ENCODE results near the gene PFKM.

PFKM gene

GRCh38 chr12:48132826-48133225 lies 13.7 kb downstream of the PFKM start:
- H2AFZ ChIP-seq, result no peak overlapping the region
- no peak overlapping the region for H3K4me3 ChIP-seq (ENCODE audit: low read depth, low read length)
- H3K27me3 ChIP-seq (ENCODE audit: control insufficient read depth, insufficient read depth, low read length), result no peaks in the 10 kb centered on the region
- H3K27ac ChIP-seq, result no peak overlapping the region
- no peaks in the 10 kb centered on the region for H3K36me3 ChIP-seq (ENCODE audit: control insufficient read depth, insufficient read depth, low read length)
- no peak overlapping the region for H3K9ac ChIP-seq
- H3K79me2 ChIP-seq, result no peaks in the 10 kb centered on the region
- TF ChIP-seq CTCF (IDR thresholded peaks at IDR 0.05), result no peak
- no peaks in the 10 kb centered on the region for H3K4me1 ChIP-seq
- H3K9me3 ChIP-seq (ENCODE audit: control insufficient read depth, low read length), result no peaks in the 10 kb centered on the region
- no peak overlapping the region for H3K4me2 ChIP-seq (ENCODE audit: low read length)

GRCh38 chr12:48135027-48135426 lies 15.9 kb downstream of the PFKM start:
- Histone ChIP-seq H3K4me1 (no peaks in the 10 kb centered on the region), H3K36me3 (ENCODE audit: control insufficient read depth, insufficient read depth, low read length) (no peaks in the 10 kb centered on the region), H3K27me3 (ENCODE audit: control insufficient read depth, insufficient read depth, low read length) (no peaks in the 10 kb centered on the region), H3K79me2 (no peaks in the 10 kb centered on the region), H3K9me3 (ENCODE audit: control insufficient read depth, low read length) (no peaks in the 10 kb centered on the region), H2AFZ (no peak overlapping the region), H3K27ac (no peak overlapping the region), H3K4me2 (ENCODE audit: low read length) (no peak overlapping the region), H3K4me3 (ENCODE audit: low read depth, low read length) (no peak overlapping the region), H3K9ac (no peak overlapping the region)
- no peak for TF ChIP-seq CTCF (IDR thresholded peaks at IDR 0.05)

- Histone ChIP-seq H3K27ac (no peak overlapping the region), H3K79me2 (no peaks in the 10 kb centered on the region), H3K4me1 (no peaks in the 10 kb centered on the region), H3K9me3 (ENCODE audit: control insufficient read depth, low read length) (no peaks in the 10 kb centered on the region), H3K27me3 (ENCODE audit: control insufficient read depth, insufficient read depth, low read length) (no peaks in the 10 kb centered on the region), H3K36me3 (ENCODE audit: control insufficient read depth, insufficient read depth, low read length) (no peaks in the 10 kb centered on the region), H2AFZ (no peak overlapping the region), H3K9ac (no peak overlapping the region), H3K4me3 (ENCODE audit: low read depth, low read length) (no peak overlapping the region), H3K4me2 (ENCODE audit: low read length) (no peak overlapping the region)
- TF ChIP-seq CTCF (IDR thresholded peaks at IDR 0.05), result no peak
These were observed 23.9 kb downstream of the PFKM start for GRCh38 chr12:48142818-48143674.

GRCh38 chr12:48143898-48144297 lies 24.7 kb downstream of the PFKM start:
- no peak overlapping the region for H2AFZ ChIP-seq
- no peaks in the 10 kb centered on the region for H3K36me3 ChIP-seq (ENCODE audit: control insufficient read depth, insufficient read depth, low read length)
- H3K4me1 ChIP-seq, result no peaks in the 10 kb centered on the region
- H3K79me2 ChIP-seq, result no peaks in the 10 kb centered on the region
- no peak overlapping the region for H3K27ac ChIP-seq
- H3K9me3 ChIP-seq (ENCODE audit: control insufficient read depth, low read length), result no peaks in the 10 kb centered on the region
- no peak overlapping the region for H3K9ac ChIP-seq
- no peak overlapping the region for H3K4me2 ChIP-seq (ENCODE audit: low read length)
- no peaks in the 10 kb centered on the region for H3K27me3 ChIP-seq (ENCODE audit: control insufficient read depth, insufficient read depth, low read length)
- no peak overlapping the region for H3K4me3 ChIP-seq (ENCODE audit: low read depth, low read length)
- no peak for TF ChIP-seq CTCF (IDR thresholded peaks at IDR 0.05)

GRCh38 chr12:48145981-48146380 lies 26.8 kb downstream of the PFKM start:
- no peak overlapping the region for H3K27ac ChIP-seq
- no peaks in the 10 kb centered on the region for H3K9me3 ChIP-seq (ENCODE audit: control insufficient read depth, low read length)
- no peak overlapping the region for H2AFZ ChIP-seq
- no peak overlapping the region for H3K4me3 ChIP-seq (ENCODE audit: low read depth, low read length)
- H3K4me1 ChIP-seq, result no peaks in the 10 kb centered on the region
- no peak overlapping the region for H3K9ac ChIP-seq
- TF ChIP-seq CTCF (IDR thresholded peaks at IDR 0.05), result no peak
- no peaks in the 10 kb centered on the region for H3K36me3 ChIP-seq (ENCODE audit: control insufficient read depth, insufficient read depth, low read length)
- H3K4me2 ChIP-seq (ENCODE audit: low read length), result no peak overlapping the region
- no peaks in the 10 kb centered on the region for H3K27me3 ChIP-seq (ENCODE audit: control insufficient read depth, insufficient read depth, low read length)
- H3K79me2 ChIP-seq, result no peaks in the 10 kb centered on the region

All from parathyroid adenoma (tissue), 2 donors.